ENCODE measurements around the gene TMEM190.

Gene TMEM190

GRCh38 chr19:55355213-55355821 lies 21.3 kb upstream of the TMEM190 start:
- peaks cover 8% of the 10 kb centered on the region; the same call in 1 of the 2 replicates for H3K4me1 ChIP-seq (ENCODE audit: control insufficient read depth, insufficient read depth, low read length)
- POLR2A ChIA-PET, result interaction anchor here (0.7 to 1.8 kb wide), 3 partner anchors 10 to 16 kb away, joined by 4 to 8 read pairs (median 4); partner anchors contain the start of genes IL11 and KMT5C
- peak; percentile 98 for TF ChIP-seq ZNF664 (tag by site-specific recombination; IDR thresholded peaks at IDR 0.05)
- peak; percentile 73 for TF ChIP-seq ZBTB17 (tag by site-specific recombination; IDR thresholded peaks at IDR 0.05)
- TF ChIP-seq ZNF449 (tag by site-specific recombination; IDR thresholded peaks at IDR 0.05), result no peak
- no peak for TF ChIP-seq ZNF223 (tag by site-specific recombination; IDR thresholded peaks at IDR 0.05)
- no peak for TF ChIP-seq ZNF23 (tag by site-specific recombination; IDR thresholded peaks at IDR 0.05; ENCODE audit: borderline replicate concordance)
- 0 out of 2 replicates have a peak, but pooled peaks have one; percentile 16 for TF ChIP-seq ZBTB10 (tag by site-specific recombination; IDR thresholded peaks at IDR 0.05)
- 0 out of 2 replicates have a peak, but pooled peaks have one; percentile 13 for TF ChIP-seq PRDM1 (tag by site-specific recombination; IDR thresholded peaks at IDR 0.05)
- peak; percentile 30; the same call in 1 of the 2 replicates for TF ChIP-seq GLIS1 (tag by site-specific recombination; IDR thresholded peaks at IDR 0.05)
- TF ChIP-seq ZNF791 (tag by site-specific recombination; IDR thresholded peaks at IDR 0.05), result no peak
- TF ChIP-seq KLF8 (tag by site-specific recombination; IDR thresholded peaks at IDR 0.05), result peak; percentile 23; the same call in 1 of the 2 replicates
- H3K9me3 ChIP-seq (ENCODE audit: control insufficient read depth, insufficient read depth, low read depth, low read length), result no peaks in the 10 kb centered on the region
- H3K27ac ChIP-seq (ENCODE audit: extremely low read depth, low read depth, low read length), result no peak overlapping the region
- H3K36me3 ChIP-seq (ENCODE audit: control insufficient read depth in 2 of 2, insufficient read depth in 1 of 2, low read length in 2 of 2), result no peaks in the 10 kb centered on the region
- CTCF ChIA-PET, result interaction anchor here (0.6 to 1.6 kb wide), 4 partner anchors 16 to 145 kb away, joined by 3 to 4 read pairs (median 3); partner anchors contain the start of gene KMT5C
- no peak overlapping the region for H3K4me3 ChIP-seq (ENCODE audit: low read depth, low read length)

- Histone ChIP-seq H3K4me3 (ENCODE audit: low read depth, low read length) (no peak overlapping the region), H3K9me3 (ENCODE audit: control insufficient read depth, insufficient read depth, low read depth, low read length) (no peaks in the 10 kb centered on the region), H3K36me3 (ENCODE audit: control insufficient read depth in 2 of 2, insufficient read depth in 1 of 2, low read length in 2 of 2) (no peaks in the 10 kb centered on the region), H3K4me1 (ENCODE audit: control insufficient read depth, insufficient read depth, low read length) (peaks cover 5% of the 10 kb centered on the region; the same call in 1 of the 2 replicates), H3K27ac (ENCODE audit: extremely low read depth, low read depth, low read length) (no peak overlapping the region)
- CTCF ChIA-PET, result interaction anchor here (1.2 kb wide), 1 partner anchor 13 kb away, joined by 3 read pairs; no protein-coding TSS in a partner anchor
- POLR2A ChIA-PET, result no interaction called here
- TF ChIP-seq ZNF513 (tag by site-specific recombination; IDR thresholded peaks at IDR 0.05) (no peak), ZNF629 (tag by site-specific recombination; IDR thresholded peaks at IDR 0.05) (no peak), ZIC2 (tag by site-specific recombination; IDR thresholded peaks at IDR 0.05) (no peak), ZNF140 (tag by site-specific recombination; IDR thresholded peaks at IDR 0.05) (no peak), BCL6B (tag by site-specific recombination; IDR thresholded peaks at IDR 0.05) (no peak), ZFP69B (tag by site-specific recombination; IDR thresholded peaks at IDR 0.05) (no peak), SP7 (tag by site-specific recombination; IDR thresholded peaks at IDR 0.05) (no peak), SETDB1 (IDR thresholded peaks at IDR 0.05; ENCODE audit: insufficient read length, low read length) (no peak), ZNF148 (tag by site-specific recombination; IDR thresholded peaks at IDR 0.05; ENCODE audit: borderline replicate concordance) (no peak), ZNF211 (tag by site-specific recombination; IDR thresholded peaks at IDR 0.05; ENCODE audit: low read depth) (no peak), WT1 (tag by site-specific recombination; IDR thresholded peaks at IDR 0.05) (no peak)
These were observed 18.1 kb upstream of the TMEM190 start for GRCh38 chr19:55358493-55358892.

All from HEK293 (cell line).